Right ventricle myocardium inferior (tissue), 1 donor: Measurements from ENCODE around the gene TAS2R30. TPM values are rescaled to one million over a fixed set of nuclear protein-coding genes. Genes with fewer than 3 reads are reported as not detected.
"Not testable (repeated sequence)": the region's sequence is repeated elsewhere in the genome, so short reads cannot be mapped to it uniquely, and the experiment has no call there.

Experiments used
- ATAC-seq: fragments of 200-7000 bp; cut with Tn5 transposase; one replicate; pipeline ENCODE4 v1.9.1; 2020; ENCODE audit warnings: mild to moderate bottlenecking, moderate library complexity
- DNase-seq: peaks from one replicate; pipeline ENCODE4 v3.0.0; 2021; ENCODE audit errors: missing footprints
- intact Hi-C: fragments of 100-400 bp; cut with DNase I; formaldehyde crosslinking; loops from one replicate; pipeline ENCODE4 v1.11.0; 2022
- total RNA-seq: library from RNA; stranded (reverse); fragmentation: NEBNext Ultra II Directional; extraction: Animal tissue kit (Norgen Biotek cat#: 25700); gene quantifications from one replicate; pipeline ENCODE4 v1.2.1, GENCODE V29; 2021
- donor health status: DM: no; HTN: yes; CAD: no; lungs with severe emphysema.

TAS2R30 gene
- total RNA-seq, 1 donor from 2014 or later, result 0.27 TPM

DNA sequence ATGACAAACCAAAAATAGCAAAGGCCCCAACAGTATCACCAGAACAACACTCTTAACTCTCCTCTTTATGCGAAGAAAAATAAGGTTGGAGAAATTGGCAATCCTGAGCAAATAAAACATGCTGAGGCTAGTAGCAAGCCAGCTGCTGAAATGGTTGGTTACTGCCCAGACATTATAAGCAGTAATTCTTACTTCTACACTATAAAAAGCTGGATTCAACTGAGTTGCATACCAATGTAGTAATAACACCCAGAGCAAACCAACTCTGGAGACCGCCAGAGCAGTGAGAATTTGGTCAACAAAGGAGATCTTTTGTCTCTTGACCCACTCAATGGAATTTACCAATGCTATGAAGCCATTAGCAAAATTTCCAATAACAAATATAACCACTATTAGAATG, 628 bp downstream of the TAS2R30 start:
- intact Hi-C loops, result no loop called here

GRCh38 chr12:11133162-11133561, 1.3 kb downstream of the TAS2R30 start:
- intact Hi-C loops, result no loop called here
- ATAC-seq (no peak), DNase-seq (no peak)

More for the DNA sequence above, 628 bp downstream of the TAS2R30 start:
- DNase-seq, result no peak
- ATAC-seq, result no peak

GRCh38 chr12:11130999-11131398, 3.4 kb downstream of the TAS2R30 start:
- ATAC-seq (no peak), DNase-seq (no peak)

DNA sequence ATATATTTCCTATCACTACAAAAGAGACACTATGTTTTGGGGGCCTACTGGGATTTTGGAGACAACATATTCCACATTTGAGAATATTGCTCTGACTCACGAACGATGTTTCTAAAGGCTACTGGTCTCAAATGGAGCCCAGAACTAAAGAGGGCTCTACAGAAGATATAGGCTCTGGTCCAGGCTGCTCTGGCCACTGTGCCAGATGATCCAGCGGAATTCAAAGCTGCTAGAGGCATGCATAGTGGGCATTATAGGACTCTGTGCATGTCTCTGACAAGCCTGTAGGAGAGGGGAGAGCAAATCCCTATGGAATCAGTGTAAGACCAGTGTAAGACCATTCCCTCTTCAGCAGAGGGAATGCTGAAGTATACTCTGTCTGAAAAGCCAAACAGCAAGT, 4.1 kb downstream of the TAS2R30 start:
- DNase-seq (no peak), ATAC-seq (no peak)

More at GRCh38 chr12:11130999-11131398, 3.4 kb downstream of the TAS2R30 start:
- intact Hi-C loops, result no loop called here

GRCh38 chr12:11114130-11114529, 20.3 kb downstream of the TAS2R30 start:
- intact Hi-C loops, ATAC-seq, DNase-seq: not testable (repeated sequence)

More for the DNA sequence above, 4.1 kb downstream of the TAS2R30 start:
- intact Hi-C loops, result no loop called here

DNA sequence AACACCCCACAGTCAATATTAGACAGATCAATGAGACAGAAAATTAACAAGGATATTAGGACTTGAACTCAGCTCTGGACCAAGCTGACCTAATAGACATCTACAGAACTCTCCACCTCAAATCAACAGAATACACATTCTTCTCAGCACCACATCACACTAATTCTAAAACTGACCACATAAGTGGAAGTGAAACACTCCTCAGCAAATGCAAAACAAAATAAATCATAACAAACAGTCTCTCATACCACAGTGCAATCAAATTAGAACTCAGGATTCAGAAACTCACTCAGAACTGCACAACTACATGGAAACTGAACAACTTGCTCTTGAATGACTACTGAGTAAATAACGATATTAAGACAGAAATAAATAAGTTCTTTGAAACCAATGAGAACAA, 23.2 kb downstream of the TAS2R30 start:
- intact Hi-C loops, ATAC-seq, DNase-seq: not testable (repeated sequence)

- no peak for DNase-seq
- no peak for ATAC-seq
- intact Hi-C loops, result no loop called here
Observed at GRCh38 chr12:11108862-11109261, 25.6 kb downstream of the TAS2R30 start.

DNA sequence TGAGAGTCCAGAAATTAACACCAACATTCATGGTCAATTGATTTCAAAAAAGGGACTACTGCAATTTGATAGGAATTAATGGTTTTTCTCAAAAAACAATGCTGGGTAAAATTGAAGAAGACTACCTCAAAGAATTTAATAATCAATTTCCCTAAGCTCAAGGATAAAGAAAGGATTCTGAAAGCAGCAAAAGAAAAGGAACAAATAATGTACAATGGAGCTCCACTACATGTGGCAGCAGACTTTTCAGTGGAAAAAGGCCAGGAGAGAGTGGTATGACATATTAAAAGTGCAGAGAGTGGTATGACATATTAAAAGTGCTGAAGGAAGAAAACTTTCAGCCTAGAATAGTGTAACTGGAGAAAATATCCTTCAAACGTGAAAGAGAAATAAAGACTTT, 26.7 kb downstream of the TAS2R30 start:
- ATAC-seq (no peak), DNase-seq (no peak)
- intact Hi-C loops, result no loop called here

DNA sequence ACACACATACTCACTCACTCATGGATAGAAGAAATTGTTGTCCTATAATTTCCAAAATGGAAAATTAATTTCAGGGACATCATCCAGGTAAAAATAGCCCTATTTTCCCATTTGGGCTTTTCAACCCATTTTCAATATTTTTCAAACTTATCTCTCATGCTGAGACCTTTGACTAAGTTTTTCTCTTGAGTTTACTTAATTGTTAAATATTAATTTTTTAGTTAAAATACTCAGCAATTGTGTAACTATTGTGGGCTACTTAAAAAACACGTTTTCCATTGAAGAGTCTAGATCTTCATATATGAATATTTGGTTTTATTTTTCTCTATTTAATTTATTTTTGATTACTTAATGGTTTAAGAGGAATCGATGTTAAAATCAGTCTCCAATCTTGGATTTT, 28.2 kb downstream of the TAS2R30 start:
- intact Hi-C loops, result no loop called here

DNA sequence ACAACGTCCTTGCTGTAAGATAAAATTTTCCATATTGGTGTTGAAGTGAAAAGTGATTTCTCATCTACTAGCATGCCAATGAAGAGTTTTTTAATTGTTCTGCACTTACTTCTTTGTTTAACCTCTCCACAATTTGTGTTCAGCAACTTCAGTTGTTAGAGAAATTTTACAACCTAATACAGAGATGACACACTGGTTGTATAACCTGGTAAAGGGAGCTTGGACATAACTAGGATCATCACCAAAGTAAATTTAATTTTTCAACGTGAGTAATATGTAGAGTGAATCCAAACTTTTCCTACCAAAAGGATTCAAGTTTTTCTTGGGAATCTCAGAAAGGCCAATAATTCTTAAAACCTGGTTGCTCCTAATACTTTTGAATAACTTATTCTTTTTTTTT, 28.9 kb downstream of the TAS2R30 start:
- ATAC-seq, result no peak
- no peak for DNase-seq
- intact Hi-C loops, result no loop called here

More for the DNA sequence above, 28.2 kb downstream of the TAS2R30 start:
- DNase-seq (no peak), ATAC-seq (no peak)

DNA sequence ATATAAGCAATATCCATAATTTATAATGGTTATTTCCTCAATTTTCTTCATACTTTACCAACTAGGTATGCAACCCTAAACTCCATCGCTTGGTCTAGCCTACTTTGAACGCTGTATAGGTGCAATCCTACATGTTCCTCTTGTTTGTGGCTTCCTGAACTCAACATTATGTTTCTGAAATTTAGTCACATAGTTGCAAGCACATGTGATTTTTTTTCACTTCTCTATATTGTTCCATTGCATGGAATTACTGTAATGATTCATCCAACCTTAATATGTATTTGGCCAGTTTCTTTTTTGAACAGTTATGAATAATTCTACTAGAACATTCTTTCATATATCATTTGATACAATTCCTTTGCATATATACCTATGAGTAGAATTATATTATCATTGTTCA, 39.5 kb downstream of the TAS2R30 start:
- intact Hi-C loops, DNase-seq, ATAC-seq: not testable (repeated sequence)

- intact Hi-C loops, result no loop called here
- DNase-seq, result no peak
- ATAC-seq, result no peak
Observed at GRCh38 chr12:11092128-11092527, 42.3 kb downstream of the TAS2R30 start, which contains the start of gene TAS2R43. TAS2R43 (minus strand) TSS chr12:11092313; CDS start chr12:11092229, 84 bp downstream.

DNA sequence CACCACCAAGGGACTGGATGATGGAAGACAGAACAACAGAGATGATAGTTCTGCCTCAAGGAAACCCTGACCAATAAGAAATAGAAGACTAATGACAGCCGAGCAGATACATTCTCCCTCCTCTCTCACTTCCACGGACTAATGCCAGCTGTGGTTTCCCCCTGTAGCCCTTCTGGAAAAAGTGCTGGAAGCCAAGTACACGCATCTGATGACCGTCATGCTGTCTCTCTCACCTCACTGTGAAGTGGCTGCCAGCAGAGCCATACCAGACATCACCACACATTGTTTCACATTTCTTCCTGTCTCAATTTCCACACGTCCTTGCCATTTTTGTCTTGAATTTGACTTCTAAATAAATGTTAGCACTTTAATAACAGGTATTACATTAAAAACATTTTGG, 45.2 kb downstream of the TAS2R30 start:
- ATAC-seq, result no peak
- no peak for DNase-seq
- intact Hi-C loops, result no loop called here

GRCh38 chr12:11085419-11085818, 49.0 kb downstream of the TAS2R30 start:
- no peak for ATAC-seq
- DNase-seq, result no peak
- intact Hi-C loops, result no loop called here

Other genes with a start within 250 kb of the TAS2R30 start
- gene TAS2R13, start 225.1 kb downstream of the TAS2R30 start, total RNA-seq, result 0.43 TPM
- gene PRH2, start 205.4 kb downstream of the TAS2R30 start, total RNA-seq, result not detected
- gene TAS2R14, start 195.4 kb downstream of the TAS2R30 start, total RNA-seq, result 0.38 TPM
- not detected for gene TAS2R50, start 147.7 kb downstream of the TAS2R30 start, total RNA-seq
- 0.46 TPM for gene TAS2R20, start 136.3 kb downstream of the TAS2R30 start, total RNA-seq
- gene TAS2R19, start 112.0 kb downstream of the TAS2R30 start, total RNA-seq, result 0.49 TPM
- 0.41 TPM for gene TAS2R31, start 103.2 kb downstream of the TAS2R30 start, total RNA-seq
- gene TAS2R46, start 72.3 kb downstream of the TAS2R30 start, total RNA-seq, result 0.43 TPM
- not detected for gene TAS2R43, start 42.3 kb downstream of the TAS2R30 start, total RNA-seq
- gene SMIM10L1, start 36.5 kb upstream of the TAS2R30 start, total RNA-seq, result 14.6 TPM
- not detected for gene TAS2R42, start 52.3 kb upstream of the TAS2R30 start, total RNA-seq
- gene PRB3, start 135.1 kb upstream of the TAS2R30 start, total RNA-seq, result not detected
- not detected for gene PRB4, start 175.8 kb upstream of the TAS2R30 start, total RNA-seq